ENCODE data around the gene NGB.

The NGB gene

DNA sequence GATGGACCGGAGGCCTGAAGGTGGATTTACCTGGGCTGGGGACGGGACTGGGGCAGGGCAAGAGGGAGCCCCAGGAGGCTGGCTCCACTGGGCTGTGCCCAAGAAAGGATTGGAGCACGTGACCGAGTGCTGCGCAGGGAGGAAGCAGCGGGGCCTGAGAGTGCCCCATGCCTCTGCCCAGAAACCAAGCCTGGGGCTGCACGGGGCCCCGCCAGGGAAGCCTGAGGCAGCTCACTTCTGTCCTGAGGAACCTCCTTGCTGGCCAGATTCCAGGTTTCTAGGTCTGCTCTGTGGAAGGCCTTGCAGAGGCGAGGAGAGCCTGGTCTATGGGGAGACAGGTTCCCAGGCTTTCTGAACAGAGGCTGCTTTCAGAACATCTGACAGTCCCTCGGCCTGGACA, 10.4 kb downstream of the NGB start:
- FAIRE-seq = no peak

DNA sequence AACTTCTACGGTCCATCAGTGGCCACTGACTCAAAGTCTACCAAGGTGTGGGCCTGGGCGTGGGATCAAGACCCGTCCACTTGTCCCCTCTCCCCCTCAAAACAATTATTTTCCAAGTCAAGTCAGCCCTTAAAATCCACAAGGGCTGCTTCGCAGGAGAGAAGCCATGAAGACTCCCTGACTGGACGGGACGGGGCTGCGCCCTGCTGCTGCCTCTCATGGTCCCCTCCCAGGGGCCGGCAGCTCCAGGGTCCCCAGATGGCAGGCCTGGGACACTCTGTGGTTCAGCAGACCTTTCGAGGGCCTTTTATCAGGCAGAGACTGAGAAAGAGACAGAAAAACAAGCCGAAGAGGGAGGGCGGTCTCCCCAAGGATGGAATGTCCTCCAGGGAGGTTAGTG, 10.8 kb downstream of the NGB start:
- FAIRE-seq = no peak

DNA sequence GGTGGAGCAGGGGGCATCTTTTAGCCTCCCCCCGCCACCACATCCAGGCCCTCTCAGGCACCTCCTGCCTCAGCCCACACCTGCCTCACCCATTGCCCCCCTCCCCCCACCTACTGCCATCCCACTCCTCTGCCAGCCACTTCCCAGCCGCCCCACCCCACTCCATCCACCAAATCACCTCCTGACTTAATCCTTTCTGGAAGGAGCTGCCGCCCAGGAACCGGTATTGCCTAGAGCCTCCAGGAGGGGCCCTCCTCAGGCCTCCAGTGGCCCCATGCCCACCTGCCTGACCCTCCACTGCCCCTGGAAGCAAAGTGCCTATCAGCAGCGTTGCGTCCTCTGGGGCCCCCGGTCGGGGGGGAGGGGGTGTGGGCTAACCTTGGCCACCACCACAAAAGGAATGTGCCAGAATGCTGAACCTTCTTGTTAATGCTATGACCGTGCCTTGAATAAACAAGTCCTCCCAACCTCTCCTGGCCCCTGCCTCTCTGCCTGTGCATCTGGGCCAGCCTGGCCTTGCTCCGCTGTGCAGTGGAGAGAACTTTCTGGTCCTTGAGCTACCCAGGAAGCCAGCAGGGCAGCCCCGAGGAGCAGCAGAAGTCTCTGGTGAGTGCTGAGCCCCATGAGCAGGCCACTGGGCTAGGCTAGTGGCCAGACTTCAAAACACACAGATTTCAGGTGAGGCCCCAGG, 11.8 kb downstream of the NGB start:
- FAIRE-seq = no peak

DNA sequence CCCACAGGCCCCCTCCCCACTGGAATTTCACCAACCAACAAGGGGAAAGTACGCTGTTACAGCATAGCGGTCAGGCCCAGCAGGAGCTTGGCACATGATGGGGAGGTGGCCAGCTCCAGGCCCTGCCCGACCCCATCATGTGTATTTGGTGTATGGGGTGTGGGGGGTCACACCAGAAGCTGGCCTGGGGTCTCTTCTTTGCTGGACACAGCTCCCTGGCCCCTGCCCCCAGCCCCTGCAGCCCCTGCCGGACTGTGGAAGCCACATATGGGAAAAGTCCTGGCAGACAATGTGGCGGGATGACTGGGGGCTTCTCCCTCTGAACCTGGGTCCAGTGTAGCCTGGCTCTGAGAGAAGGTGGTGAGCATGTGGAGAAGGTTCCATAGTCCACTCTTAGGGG, 12.4 kb downstream of the NGB start:
- FAIRE-seq = no peak

DNA sequence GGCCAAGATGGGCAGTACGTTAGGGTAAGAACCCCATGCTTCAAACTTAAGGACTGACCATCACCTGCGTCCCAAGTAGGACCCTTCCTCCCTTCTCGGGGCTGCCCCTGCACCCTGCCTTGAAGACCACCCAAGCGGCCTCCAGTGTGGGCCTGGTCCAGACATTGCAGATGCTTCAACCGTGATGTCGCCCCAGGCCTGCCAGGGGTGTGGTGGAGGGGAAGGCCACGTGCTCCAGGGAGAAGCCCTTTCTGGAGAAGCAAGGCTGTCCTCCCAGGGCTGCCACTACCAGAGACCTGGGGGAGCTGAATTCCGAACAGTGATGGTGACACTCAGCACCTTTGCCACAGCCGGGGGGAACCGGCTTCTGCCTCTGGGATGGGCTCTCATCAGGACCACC, 13.3 kb downstream of the NGB start:
- FAIRE-seq = no peak

DNA sequence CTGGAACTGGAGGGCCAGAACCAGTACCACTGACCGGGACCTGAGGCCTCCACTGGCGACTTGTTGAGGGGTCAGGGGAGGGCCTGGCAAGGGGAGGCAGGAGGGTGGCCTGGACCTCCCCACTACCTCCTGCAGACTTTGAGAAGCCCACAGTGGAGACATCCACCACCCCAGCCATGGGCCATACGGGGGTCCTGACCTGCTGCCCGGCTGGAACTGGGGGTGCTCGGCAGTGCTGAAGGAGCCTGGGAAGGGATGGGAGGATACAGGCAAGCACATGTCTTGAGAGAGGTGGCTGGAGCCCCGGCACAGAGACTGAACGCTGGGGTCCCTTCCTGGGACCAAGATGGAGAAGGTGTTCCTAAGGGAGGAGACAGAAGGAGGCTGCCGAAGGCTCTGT, 14.3 kb downstream of the NGB start:
- FAIRE-seq = no peak

DNA sequence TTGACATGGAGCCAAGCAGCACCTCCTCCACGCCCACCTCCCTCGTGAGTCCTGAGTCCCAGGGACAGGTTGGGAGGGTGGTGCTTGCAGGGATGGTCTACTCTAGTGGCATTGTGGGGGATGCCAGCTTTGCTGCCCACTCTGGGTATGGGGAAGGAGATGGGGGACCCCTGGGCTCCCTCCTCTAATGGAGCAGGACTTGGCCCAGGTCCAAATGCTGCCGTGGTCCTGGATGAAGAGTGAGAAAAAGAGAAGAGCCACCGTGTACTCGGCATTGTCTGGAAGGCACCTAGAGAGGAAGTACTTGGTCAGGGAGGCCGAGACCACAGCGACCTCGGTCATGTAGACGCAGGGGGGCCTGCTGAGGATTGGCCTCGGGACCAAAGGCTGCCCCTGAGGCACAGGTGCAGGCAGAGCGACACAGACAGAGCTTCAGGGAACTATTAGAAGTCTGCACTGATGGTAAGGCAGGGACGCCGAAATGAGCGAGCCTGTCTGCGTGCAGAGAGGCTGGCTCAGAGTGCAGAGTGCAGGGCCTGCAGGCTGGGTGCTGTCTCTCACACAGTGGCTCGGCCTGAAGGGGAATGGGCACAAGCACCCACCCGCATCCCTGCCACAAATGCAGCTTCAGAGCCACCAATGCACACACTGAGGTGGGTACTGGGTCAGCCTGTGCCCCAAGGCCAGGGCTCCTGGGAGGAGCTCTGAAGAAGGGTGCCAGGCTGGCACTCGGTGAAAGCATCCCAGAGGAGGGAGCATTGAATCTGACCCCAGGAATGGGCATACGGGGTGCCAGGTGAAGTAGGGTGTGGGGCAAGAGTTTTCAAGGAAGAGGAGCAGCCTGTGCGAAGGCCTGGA, 17.4 kb downstream of the NGB start:
- no peak for FAIRE-seq

DNA sequence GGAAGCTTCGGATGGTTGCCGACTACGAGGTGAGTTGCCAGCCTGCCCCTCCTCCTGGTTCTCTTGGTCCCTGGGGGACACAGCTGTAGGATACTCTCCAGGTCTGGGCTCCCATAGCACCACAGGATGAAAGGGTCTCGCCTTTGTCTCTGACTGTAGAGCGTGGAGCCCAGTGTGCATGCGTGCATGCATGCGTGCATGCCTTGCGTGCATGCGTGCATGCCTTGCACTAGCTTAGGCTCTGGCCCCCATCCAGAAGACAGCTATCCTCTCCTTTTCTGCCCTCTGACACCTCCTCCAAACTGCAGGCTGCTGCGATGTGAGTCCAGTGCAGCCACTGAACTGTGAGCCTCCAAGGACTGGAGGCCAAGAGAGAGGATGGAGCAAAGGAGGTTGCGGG, 19.1 kb downstream of the NGB start:
- no peak for FAIRE-seq

DNA sequence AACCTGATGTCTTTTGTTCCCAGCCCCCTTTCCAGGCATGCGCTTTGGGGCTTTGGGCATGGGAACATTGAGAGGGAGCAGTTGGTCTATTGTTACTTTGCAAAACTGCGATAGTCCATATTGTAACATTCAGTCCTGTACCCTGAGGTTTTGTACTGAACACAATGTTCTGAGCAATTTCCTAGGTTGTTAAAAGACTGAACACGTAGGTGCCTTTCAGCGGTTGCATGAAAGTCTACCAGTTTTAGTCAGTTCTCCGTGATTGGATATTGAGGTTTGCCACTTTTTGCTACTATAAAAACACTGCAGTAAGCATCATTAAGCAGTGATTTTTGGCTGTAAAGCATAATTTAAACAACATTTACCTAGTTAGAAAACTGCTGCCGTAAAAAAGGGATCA, 20.1 kb downstream of the NGB start:
- FAIRE-seq = no peak

DNA sequence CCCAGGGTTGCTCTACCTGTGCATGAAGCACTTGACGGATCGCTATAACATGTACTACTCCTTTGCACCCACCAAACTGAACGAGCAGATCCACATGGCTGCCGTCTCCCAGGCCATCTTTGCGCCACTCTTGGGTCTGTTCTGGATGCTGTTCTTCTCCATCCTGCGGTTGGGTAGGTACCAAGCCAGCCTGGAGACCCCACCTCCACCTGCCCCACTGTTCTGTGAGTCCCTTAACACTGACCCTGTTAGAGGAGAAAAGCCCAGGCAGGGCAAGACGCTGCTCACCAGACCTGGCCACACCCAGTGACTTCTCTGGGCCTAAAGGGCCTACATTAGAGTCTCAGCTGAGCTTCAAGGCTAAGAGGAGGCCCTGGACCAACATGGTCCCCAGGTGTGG, 21.7 kb downstream of the NGB start:
- FAIRE-seq = no peak

DNA sequence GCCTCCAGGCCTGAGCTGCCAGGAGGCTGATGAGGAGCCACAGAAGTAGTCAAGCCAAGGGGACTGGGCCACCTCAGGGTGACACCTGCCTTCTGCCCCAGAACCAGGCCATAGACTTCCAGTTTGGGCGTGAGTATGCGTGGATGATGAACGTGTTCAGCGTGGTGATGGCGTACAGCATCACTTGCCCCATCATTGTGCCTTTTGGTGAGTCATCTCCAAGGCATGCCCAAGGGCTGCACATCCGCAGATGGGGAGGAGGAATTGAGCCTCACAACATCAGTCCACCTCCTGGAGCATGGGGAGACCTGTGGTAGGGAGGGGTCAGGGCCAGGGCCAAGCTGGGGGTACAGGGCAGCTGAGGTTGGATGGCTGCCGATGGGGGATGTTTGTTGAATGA, 22.3 kb downstream of the NGB start:
- FAIRE-seq = no peak

DNA sequence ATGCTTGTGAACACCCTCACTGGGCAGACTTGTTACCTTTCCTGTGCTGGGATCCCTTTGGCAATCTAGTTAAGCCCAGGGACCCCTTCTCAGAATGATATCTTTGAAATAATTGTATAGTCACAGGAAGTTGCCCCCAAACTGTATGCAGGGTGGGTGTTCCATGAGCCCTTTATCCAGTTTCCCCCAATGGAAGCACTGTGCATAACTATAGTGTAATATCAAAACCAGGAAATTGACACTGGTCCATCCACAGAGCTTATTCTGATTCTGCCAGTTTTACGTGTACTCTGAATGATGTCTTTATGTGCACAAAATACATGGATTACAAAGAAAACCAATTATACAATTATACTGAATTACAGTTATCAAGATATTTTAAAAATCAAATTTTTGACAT, 24.2 kb downstream of the NGB start:
- no peak for FAIRE-seq

DNA sequence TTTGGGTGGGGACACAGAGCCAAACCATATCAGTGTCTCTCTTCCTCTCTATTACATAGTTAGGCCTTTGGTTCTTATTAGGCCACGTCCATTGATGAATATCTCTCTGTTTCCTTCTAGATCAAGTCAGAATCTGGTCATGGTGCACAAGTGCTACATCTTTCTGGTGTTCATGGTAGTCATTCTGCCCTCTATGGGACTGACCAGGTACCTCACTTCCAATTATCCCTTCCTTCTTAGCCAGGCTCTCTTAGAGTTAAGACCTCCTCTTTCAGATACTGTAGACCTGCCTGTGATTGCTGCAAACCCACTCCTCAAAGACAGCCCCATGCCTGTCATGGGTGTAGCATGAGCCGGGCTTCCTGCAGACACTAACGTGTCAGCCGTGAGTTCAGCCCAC, 25.2 kb downstream of the NGB start:
- FAIRE-seq = no peak

DNA sequence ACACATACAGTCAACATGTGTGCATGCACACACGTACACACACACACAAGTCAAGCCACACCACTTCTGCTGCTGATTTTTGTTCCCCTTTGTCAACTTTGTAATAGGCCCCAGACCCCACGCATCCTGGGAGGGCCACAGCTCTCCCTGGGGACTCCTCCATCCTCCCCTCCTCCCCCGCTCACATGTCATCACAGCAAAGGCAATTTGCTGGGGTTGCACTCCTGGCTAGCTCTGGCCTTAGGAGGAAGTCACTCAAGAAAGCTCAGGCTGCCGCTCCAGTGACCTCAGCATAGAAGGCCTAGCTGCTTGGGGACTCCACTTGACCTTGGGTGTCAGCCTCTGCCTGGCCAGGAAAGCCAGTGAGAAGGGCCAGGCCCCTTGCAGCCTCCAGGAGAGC, 27.2 kb downstream of the NGB start:
- FAIRE-seq = no peak

DNA sequence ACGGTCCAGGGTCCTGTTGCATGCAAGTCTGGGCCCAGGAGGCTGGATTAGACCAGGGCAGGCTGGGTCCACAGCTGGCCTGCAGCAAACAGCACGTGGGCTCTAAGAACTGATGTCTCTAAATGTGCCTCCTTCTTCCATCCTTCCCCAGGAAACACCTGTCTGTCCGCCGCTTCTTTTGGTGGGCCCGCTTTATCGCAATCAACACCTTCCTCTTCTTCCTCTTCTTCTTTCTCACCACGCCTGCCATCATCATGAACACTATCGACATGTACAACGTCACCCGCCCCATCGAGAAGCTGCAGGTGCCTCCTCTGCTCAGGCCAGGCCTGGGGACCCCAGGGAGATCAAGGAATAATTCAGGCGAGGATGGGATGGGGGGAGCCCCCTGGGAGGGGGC, 28.3 kb downstream of the NGB start:
- FAIRE-seq = no peak

DNA sequence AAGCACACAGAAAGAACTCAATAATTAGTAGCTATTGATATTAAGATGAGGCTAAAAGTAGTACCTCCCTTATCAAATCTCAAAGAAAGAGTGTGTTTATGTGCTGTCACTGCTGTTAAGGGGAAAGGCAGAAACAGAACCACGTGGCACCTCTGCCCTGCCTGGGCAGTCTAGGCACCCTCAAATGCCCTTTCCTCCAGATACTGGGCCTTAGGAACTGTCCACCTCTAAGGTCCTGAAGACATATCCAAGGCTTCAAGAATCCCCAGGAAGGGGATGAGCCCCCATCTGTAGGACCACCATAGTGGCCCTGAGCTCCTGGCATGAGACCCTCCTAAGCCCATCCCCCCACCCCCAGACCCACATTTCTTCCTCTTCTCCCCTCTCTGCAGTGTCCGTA, 29.1 kb downstream of the NGB start:
- no peak for FAIRE-seq

DNA sequence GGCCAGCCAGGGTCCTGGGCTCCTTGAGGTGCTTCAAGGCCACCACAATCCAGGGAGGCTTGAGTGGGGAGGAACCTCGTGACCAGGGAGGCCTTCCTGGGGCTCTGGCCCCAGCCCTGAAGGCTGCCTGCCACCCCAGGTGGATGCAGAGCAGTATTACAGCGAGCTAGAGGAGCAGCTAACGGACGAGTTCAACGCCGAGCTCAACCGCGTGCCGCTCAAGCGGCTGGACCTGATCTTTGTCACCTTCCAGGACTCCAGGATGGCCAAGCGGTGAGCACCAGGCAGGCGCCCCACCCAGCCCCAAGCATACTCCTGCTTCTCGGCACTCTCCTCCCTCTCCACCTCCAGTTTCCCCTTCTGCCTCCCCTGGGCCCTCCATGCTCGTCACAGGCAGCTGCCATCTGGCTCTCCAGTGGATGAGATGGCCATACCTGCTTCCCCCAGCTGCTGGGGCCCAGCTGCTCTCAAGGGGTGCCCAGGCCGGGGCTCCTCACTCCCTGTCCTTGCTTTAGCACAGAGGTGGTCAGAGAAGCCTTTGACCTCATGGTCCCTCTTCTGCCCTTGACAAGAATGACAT, 30.6 kb downstream of the NGB start:
- FAIRE-seq = no peak

DNA sequence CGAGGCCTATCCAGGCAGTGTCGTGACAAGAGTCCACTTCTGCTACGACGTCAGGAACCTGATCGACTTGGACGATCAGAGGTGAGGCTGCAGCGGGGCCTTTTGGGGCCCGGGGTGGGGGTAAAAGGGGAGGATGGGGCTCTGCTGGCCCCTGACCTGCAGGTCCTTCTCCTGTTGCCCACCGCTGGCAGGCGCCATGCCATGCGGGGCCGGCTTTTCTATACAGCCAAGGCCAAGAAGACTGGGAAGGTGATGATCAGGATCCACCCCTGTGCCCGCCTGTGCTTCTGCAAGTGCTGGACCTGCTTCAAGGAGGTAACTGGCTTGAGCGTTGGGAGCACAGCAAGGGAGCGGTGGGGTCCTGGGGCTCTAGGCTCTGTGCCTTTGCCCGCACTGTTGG, 31.6 kb downstream of the NGB start:
- no peak for FAIRE-seq

DNA sequence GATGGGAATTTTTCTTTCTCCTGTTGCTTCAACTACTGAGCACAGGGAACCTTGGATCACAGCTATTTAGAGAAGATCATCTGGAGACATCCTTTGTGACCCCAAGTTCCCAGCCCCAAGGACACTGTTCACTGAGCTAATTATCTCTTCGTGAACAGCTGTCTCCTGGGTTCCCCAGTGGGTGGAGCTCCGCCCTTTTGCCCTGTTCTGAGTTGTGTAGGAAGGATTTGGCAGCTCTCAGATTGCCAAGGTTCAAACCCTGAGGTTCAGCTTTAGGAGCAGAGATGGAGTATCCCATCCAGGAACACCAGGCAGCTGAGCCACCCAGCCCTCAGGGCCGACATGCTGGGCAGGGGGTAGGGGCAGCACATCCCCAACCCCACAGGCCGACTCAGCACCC, 32.0 kb downstream of the NGB start:
- FAIRE-seq = no peak

DNA sequence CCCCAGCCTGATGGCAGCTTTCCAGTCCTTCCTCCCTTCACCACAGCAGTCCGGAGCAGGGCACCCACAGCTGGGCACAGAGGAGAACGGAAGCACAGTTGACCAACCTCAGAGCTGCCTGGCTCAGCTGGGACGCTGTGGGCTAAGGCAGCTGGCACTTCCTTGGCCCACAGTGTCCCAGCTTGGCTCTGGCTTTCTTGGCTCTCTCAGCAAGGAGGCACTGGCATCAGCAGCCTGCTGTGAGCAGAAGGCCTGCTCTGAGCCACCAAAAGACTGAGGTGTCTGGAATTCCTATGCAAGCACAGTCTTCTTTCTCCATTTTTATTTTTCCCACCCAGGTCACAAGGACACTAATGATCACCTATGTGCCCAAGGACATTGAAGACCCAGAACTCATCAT, 32.6 kb downstream of the NGB start:
- FAIRE-seq = no peak

DNA sequence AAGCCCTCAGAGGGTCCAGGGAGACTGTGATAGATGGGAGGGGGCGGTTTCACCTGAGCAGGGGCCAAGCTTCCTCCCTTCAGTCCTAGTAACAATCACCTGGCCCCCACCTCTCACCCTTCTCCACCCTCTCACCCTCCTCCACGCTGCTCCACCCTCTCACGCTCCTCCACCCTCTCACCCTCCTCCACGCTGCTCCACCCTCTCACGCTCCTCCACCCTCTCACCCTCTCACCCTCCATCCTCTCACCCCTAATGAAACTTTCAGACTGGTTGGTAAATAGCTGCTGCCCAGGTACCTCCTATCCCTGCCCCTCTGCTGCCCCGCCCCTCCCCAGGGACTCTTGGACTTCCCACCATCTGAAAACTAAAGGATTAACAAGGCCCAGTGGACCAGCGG, 34.2 kb downstream of the NGB start:
- FAIRE-seq = no peak

DNA sequence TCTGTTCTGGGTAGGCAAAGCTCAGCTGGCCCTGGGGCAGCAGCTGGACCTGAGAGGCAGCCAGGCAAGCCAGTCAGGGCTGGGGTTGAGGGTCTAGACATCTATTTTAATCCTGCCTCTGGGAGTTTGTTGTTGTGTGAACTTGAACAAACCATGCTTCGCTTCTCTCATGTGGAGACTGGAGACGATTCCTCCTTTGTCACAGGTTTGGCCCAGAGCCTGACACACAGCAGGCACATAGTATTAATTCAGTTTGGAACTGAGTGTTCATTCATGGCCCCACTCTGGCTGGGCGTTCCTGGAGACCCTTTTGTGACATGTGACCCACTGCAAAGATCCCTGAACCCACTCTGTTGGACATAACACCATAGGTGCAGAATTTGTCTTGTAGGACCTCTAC, 39.3 kb downstream of the NGB start:
- no peak for FAIRE-seq

DNA sequence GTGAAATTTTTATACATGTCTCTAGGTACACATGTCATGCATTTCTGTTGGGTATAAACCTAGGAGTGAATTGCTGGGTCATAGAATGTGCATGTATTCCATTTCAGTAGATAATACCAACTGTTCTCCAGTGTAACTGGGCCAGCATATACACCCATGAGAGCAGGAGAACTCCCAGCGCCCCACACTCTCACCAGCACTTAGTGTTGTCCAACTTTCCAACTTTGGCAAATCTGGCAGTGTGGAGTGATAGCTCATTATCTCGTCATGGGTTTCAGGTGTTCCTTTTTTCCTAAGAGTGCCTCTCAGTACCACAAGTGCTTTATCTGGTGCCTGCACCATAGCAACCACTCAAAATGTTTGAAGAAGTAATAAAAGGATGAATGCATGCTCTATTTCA, 40.1 kb downstream of the NGB start:
- no peak for FAIRE-seq

DNA sequence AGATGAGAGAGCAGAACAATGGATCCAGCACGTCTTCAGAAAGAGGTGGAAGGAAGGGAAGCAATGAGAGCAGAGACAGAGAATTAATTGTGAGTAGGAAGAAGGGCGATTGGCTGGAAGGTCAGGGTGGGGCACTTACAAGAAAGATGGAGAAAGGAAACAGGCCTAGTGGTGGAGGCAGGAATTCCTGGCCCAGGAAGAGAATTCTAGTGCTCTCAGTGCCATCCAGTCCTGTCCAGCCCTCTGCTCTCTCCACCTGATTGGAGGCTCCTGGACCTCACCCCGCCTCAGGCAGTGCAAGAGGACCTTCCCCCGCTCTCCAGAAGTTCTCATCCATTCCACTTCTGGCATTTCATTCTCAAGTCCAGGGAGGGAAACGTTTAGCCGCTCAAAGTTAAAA, 43.0 kb downstream of the NGB start:
- no peak for FAIRE-seq

Measured in G401.6 (cell line).